HG02678 (cell line): ENCODE data around the gene PPP1R27.

ENCODE experiments used
- ATAC-seq: cut with Tn5 transposase; IDR thresholded peaks from one replicate; pipeline ENCODE4 v1.9.1; 2021; ENCODE audit warnings: mild to moderate bottlenecking, moderate library complexity; ENCODE audit not compliant: unreplicated experiment

The PPP1R27 gene

DNA sequence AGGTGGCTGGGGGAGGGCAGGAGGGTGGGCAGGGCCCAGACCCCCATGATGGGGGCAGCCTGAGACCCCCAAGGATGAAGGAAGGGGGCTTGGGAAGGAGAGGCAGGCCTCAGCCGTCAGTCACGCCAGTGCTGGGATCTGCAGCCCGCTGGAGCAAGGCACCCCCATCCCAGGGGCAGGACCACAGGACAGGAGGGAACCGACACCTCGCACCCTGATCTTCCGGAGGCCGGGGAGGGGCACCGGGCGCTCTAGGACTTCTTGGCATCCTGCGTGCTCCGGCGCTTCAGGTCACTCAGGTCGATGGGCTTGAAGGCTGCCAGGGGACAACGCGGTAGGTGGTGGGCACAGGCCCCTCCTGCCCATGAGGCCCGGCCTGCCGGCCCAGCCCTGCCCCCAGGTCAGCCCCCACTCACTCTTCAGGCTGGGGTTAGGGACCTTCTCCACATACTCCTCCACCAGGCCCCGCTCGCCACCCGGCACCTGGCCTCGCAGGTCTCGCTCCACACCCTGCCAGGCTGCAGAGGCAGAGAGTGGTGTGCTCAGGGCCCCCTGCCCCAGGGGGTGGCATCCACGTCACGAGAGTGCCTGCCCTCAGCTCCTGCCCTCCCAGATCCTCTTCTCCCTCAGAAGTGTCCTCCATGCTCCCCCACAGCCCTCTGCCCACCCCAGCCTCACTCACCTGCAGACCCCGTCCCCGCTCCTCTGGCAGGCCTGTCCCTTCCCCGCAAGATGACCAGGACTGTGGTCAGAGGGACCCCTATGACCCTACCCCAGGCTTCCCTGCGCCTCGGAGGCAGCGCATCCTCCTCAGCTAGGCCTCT, 11.6 kb downstream of the PPP1R27 start:
- ATAC-seq = no peak

- no peak for ATAC-seq
These were observed 12.6 kb downstream of the PPP1R27 start for GRCh38 chr17:81822312-81822637.

- ATAC-seq = no peak
These were observed 13.1 kb downstream of the PPP1R27 start for GRCh38 chr17:81821603-81822311.

DNA sequence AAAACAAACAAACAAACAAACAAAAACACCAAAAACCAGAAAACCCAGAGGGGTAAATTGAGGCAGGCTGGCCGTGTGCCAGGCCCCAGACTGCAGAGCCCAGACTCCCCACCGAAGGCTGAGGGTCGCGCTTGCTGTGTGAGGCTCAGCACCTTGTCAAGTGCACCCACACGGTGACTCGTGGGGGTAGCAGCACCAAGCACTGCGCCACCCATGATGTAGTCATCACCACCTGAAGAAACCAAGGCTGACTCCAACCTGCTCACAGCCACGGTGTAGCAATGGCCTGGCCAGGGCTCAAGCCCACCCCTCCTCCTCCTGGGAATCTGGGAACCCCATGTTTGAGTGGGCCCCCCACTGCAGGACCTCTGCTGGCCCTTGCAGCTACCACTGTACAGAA, 13.7 kb downstream of the PPP1R27 start:
- ATAC-seq = no peak

DNA sequence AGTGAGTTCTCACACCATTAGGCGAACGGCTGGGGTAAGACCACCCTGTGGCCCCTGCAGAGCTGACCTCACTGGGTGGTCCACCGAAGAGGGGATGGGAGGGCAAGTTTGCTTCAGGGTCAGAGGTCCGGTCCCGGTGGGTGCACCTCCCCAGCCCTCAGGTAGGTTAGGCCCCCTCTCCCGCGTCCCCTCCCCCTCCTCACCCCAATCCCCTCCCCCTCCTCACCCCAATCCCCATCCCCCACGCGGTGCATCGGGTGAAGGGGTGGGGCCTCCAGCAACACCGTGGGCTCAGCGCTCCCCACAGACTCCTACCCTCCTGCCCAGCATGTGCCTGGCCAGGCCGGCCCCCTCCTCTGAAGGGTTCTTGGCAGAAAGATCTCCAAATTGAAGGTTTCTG, 15.1 kb downstream of the PPP1R27 start:
- ATAC-seq = no peak

DNA sequence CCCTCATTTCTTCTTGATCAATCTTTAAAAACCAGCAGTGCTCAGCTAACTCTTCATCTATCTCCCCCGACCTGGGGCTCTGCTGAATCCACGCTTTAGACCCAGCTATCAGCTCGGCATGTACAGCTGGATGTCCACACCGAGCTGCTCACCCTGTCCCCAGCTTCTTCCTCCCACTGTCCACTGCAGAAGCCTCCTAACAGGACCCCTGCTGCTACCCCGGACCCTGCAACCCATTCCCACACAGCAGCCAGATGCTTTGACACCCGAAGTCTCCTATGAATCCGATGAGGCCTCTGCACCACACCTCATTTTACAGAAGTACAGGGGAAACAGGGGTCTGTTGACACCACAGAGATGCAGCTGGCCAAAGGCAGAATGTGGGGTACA, 17.1 kb downstream of the PPP1R27 start:
- ATAC-seq = no peak

- no peak for ATAC-seq
These were observed 19.2 kb downstream of the PPP1R27 start for GRCh38 chr17:81815646-81815986.

DNA sequence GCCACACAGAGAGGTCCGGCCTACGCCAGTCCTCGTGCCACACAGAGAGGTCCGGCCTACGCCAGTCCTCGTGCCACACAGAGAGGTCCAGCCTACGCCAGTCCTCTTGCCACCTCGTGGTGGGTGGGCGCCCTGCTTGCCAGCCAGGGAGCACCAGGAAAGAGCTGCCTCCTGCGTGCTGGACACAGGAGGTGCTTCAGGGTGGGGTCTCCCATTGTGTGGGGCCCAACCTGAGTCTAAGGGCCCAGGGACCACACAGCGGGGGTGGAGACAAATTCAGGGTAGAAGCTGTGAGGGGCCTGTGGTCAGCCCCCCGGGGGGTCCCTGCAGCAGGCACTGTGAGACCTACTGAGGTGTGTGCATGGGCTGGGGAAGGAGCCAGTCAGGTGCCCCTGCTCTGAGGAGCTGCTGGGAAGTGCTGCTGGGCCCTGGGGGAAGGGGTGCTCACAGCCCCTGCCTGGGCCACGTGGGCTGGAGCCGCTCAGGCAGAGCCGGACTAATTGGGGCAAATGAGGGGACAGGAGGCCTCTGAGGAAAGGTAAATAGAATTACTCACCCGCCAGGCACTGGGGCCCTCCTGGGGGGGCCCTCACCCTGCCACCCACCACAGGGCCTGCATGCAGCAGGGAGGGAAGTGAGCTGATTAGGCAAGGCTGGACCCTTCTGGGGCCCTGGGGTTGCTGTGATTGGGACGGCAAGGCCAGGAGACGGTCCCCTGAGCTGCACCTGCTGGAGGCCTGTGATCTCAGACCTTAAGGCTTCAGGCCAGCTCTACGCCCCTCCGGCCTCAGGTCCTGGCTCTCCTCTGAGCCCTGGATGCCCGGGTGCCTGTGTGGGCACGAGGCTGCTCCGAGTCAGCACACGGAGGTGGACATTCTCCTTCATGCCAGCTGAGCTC, 19.9 kb downstream of the PPP1R27 start:
- no peak for ATAC-seq

- ATAC-seq = no peak
These were observed 20.8 kb downstream of the PPP1R27 start for GRCh38 chr17:81813861-81814683.

GRCh38 chr17:81813371-81813684, 21.5 kb downstream of the PPP1R27 start:
- no peak for ATAC-seq

- ATAC-seq = no peak
These were observed 22.1 kb downstream of the PPP1R27 start for GRCh38 chr17:81812571-81813370.

DNA sequence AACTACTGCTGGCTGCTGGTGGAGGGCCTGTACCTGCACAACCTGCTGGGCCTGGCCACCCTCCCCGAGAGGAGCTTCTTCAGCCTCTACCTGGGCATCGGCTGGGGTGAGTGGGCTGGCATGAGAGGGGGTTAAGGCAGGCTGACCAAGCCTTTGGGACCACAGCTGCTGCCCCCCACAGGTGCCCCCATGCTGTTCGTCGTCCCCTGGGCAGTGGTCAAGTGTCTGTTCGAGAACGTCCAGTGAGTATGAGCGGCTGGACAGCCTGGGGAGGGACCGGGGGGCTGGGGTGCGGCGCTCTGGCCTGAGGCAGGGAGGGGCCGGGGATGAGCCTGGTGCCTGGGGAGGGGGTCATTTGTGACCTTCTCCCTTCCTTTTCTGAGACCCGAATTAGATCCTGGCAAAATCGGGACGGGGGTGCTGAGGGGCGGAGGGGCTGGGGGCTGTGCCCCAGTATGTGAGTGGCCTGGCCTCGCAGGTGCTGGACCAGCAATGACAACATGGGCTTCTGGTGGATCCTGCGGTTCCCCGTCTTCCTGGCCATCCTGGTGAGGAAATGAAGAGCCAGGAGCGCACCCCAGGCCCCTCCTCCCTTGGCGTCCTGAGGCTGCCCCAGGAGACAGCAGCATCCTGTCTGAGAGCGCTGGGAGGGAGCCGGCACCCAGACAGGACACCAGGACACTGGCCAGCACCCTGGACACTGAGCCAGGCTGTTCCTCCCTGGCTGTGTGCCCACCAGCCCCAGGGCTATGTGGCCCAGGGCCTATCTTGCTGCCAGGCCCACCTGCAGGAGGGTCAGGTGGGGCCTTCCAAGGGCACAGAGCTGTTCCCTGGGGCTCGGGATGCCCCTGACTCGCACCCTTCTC, 22.9 kb downstream of the PPP1R27 start:
- ATAC-seq = no peak

DNA sequence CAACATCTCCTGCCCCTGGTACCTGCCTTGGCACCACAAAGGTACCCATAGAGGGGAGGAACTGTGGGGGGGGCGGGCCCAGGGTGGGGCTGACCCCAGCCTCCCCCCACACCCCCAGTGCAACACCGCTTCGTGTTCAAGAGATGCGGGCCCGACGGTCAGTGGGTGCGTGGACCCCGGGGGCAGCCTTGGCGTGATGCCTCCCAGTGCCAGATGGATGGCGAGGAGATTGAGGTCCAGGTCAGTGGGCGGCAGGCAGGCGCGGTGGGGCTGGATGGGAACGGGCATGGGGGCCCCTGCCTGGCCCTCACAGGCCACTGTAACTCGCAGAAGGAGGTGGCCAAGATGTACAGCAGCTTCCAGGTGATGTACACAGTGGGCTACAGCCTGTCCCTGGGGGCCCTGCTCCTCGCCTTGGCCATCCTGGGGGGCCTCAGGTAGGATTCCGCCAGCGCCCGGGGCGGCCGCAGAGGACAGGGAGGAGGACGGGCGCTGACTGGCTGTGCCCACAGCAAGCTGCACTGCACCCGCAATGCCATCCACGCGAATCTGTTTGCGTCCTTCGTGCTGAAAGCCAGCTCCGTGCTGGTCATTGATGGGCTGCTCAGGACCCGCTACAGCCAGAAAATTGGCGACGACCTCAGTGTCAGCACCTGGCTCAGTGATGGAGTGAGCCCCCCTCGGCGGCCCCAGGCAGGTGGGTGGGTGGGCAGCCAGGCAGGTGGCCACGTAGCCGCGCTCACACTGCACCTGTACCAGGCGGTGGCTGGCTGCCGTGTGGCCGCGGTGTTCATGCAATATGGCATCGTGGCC, 23.8 kb downstream of the PPP1R27 start:
- no peak for ATAC-seq

GRCh38 chr17:81810476-81810875, 24.4 kb downstream of the PPP1R27 start:
- ATAC-seq = no peak

DNA sequence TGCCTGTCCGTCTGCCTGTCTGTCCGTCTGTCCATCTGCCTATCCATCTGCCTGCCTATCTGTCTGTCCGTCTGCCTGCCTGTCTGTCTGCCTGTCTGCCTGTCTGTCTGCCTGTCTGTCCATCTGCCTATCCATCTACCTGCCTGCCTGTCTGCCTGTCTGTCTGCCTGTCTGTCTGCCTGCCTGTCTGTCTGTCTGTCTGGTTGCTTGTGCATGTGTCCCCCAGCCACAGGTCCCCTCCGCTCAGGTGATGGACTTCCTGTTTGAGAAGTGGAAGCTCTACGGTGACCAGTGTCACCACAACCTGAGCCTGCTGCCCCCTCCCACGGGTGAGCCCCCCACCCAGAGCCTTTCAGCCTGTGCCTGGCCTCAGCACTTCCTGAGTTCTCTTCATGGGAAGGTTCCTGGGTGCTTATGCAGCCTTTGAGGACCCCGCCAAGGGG, 25.3 kb downstream of the PPP1R27 start:
- no peak for ATAC-seq

GRCh38 chr17:81808778-81809555, 25.9 kb downstream of the PPP1R27 start:
- ATAC-seq = no peak

DNA sequence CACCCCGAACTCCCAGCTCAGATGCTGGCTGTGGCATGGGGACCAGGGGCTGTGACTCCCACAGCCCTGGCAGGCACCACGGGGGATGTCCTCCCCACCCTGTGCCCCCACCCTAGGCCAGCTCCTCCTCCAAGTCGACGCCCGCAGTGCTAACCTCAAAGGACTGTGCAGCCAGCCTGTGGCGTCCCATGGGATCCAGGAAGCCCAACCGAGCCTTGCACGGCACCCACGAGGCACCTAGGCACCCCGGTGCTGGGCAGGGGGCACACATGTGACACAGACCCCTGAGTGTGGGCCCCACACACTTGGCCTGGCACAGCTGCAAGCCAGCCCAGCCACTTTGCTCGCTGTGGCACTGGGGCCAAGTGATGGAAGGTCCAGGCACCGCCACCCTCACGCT, 27.0 kb downstream of the PPP1R27 start:
- ATAC-seq = no peak
